Thoracic aorta (tissue), 2 donors: ENCODE results near the gene SLC44A3. TPM values are rescaled to one million over a fixed set of nuclear protein-coding genes. Genes with fewer than 3 reads are reported as not detected.

ENCODE experiments used
- ATAC-seq: fragments of 150-250 bp; one replicate; pipeline ENCODE4 v1.8.0; 2017; ENCODE audit warnings: low read depth; ENCODE audit not compliant: insufficient number of reproducible peaks, low FRiP score
- DNase-seq: peaks from one replicate; pipeline ENCODE4 v3.0.0-alpha.2; 2020; ENCODE audit warnings: low spot score
- H3K27ac ChIP-seq, 2 donors: fragments of 200-600 bp; sonication (generic); 1 replicate in 1 of 2; 2 replicates in 1 of 2; pipeline ENCODE4 v1.5.1; 2016; ENCODE audit warnings: mild to moderate bottlenecking in 2 of 2, moderate library complexity in 2 of 2
- H3K27me3 ChIP-seq: fragments of 200-600 bp; sonication (generic); replicated peaks from 2 replicates; pipeline ENCODE4 v1.6.0; 2016; ENCODE audit warnings: mild to moderate bottlenecking; ENCODE audit not compliant: insufficient read depth
- H3K36me3 ChIP-seq: fragments of 200-600 bp; sonication (generic); one replicate; pipeline ENCODE4 v1.5.1; 2016
- H3K4me1 ChIP-seq, 2 donors: fragments of 200-600 bp; sonication (generic); 1 replicate in 1 of 2; 2 replicates in 1 of 2; pipeline versions ENCODE4 v1.5.1 to v1.6.0; 2016; ENCODE audit warnings: low read depth in 2 of 2, mild to moderate bottlenecking in 1 of 2; ENCODE audit not compliant: control insufficient read depth in 1 of 2
- H3K4me3 ChIP-seq: fragments of 200-600 bp; sonication (generic); 2 replicates; pipeline ENCODE4 v1.5.1; 2016; ENCODE audit warnings: mild to moderate bottlenecking
- H3K9me3 ChIP-seq: fragments of 200-600 bp; sonication (generic); 2 replicates; pipeline ENCODE4 v1.5.1; 2016
- CTCF ChIP-seq: fragments of 200-600 bp; sonication (generic); IDR thresholded peaks from one replicate; pipeline ENCODE4 v1.5.1; 2019; ENCODE audit warnings: antibody characterized with exemption
- total RNA-seq, 2 donors: library from RNA; depleted of rRNA; stranded (reverse); fragments of >200 nt; gene quantifications; one replicate each; pipeline versions ENCODE4 v1.1.0 to v1.2.3, GENCODE V29; 2016

The SLC44A3 gene
- total RNA-seq, 2 donors from 2014 or later, result 2.5 to 3.7 TPM

- Histone ChIP-seq H3K27ac (no peak overlapping the region), H3K4me1 (peaks cover 16 to 24% of the 10 kb centered on the region in 2 donors), H3K36me3 (no peaks in the 10 kb centered on the region), H3K4me3 (no peak overlapping the region), H3K9me3 (no peaks in the 10 kb centered on the region), H3K27me3 (no peaks in the 10 kb centered on the region)
- DNase-seq, result no peak
- no peak for TF ChIP-seq CTCF
- no peak for ATAC-seq
Observed at GRCh38 chr1:94888201-94888600, 68.0 kb downstream of the SLC44A3 start.

DNA sequence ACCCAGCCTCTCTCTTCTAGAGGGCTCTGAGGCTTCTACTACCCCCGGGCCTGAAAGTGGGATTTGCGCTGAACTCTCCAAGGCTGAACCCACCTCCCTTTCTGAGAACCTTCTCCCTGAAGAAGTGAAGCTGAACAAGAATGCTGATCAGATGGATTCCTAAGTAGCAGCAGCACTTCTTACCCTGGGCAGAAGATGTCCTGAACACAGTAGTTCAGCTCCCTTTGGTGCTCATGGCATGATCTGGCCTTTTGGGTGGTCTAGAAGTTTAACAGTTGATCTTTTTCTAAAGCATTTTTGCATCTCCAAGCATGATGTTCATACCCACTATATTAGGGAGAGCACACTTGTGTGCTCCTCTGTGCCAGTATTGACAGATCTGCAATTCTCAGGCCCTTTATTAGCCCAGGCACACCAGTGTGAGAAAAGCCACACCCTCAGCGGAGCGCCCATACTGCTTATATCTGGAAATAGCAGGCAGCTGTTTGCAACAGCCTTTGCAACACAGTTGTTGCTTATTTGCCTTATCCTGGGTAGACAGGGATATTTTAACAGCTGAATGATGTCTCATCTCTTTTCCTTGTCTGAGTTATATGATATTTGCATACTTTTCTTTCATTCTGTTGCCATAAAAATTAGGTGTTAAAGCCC, 72.6 kb downstream of the SLC44A3 start:
- Histone ChIP-seq H3K9me3 (no peaks in the 10 kb centered on the region), H3K27ac (no peak overlapping the region), H3K27me3 (no peaks in the 10 kb centered on the region), H3K4me3 (no peak overlapping the region), H3K36me3 (peaks cover 14% of the 10 kb centered on the region), H3K4me1 (no peaks in the 10 kb centered on the region)
- no peak for DNase-seq
- no peak for TF ChIP-seq CTCF
- no peak for ATAC-seq

GRCh38 chr1:94894630-94895029, 74.5 kb downstream of the SLC44A3 start:
- Histone ChIP-seq H3K27me3 (no peaks in the 10 kb centered on the region), H3K4me3 (no peak overlapping the region), H3K36me3 (peaks cover 14% of the 10 kb centered on the region), H3K27ac (no peak overlapping the region), H3K9me3 (no peaks in the 10 kb centered on the region), H3K4me1 (peaks cover 17 to 18% of the 10 kb centered on the region in 2 donors)
- ATAC-seq (no peak), DNase-seq (no peak)
- TF ChIP-seq CTCF, result no peak

DNA sequence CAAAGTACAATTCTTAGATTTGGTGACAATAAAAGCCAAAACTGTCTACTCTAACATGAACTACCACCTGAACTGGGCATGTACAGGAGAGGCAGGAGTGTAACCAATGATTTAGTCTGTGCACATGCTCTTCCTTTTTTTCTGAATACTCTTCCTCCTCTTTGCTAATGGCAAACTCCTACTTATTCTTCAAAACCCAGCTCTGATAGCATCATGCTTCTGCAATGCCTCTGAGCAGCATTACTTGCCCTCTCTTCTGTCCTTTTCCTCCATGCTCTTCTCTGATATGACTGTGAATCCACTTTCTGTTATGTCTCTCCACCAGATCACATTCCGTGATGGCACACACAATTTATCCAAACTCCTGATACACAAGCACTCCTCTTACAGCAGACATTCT, 75.4 kb downstream of the SLC44A3 start:
- H3K4me3 ChIP-seq, result no peak overlapping the region
- DNase-seq, result no peak
- peaks cover 25 to 26% of the 10 kb centered on the region in 2 donors for H3K4me1 ChIP-seq
- TF ChIP-seq CTCF, result no peak
- no peaks in the 10 kb centered on the region for H3K27me3 ChIP-seq
- ATAC-seq, result no peak
- no peak overlapping the region for H3K27ac ChIP-seq
- peaks cover 14% of the 10 kb centered on the region for H3K36me3 ChIP-seq
- no peaks in the 10 kb centered on the region for H3K9me3 ChIP-seq

DNA sequence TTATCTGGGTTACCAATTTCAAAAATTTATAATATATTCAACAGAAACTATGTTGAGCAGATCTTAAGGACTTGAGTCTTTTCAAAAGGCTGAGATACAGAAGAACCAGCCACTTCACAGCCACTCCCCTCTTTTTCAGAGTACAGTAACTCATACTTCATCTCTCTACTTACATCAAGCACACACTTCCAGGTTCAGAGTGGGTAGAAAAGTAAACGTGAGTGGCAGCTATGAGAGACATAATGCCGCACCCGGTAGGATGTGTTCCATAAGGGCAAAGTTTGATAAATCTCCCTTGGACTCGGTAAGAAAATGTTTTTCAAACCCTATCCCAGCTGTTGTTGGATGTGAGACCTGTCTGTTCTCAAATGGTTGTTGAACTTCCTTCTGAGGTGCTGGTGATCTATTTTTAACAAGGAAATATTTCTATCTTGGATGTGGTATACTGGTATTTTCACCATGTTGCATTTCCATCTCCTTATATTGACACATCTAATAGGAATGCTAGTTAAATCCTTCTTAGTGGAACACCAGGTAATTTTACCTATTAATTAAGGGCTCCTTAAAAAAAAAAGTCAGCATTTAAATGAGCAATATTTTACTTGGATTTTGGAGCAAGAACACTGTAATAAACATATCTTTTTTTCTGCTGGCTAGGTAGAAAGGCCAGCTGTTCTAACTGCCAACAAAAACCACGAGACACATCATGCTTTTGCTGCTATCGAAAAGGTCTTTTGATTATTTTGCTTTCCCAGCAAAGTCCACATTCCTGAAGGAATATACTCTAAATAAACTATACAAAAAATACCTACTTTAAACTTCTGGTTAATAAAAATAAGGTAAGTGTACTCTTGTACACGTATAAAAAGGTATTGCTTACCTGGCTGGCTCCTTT, 78.6 kb downstream of the SLC44A3 start:
- Histone ChIP-seq H3K27ac (peak overlapping the region; percentile 51 to 56), H3K4me3 (no peak overlapping the region), H3K4me1 (peaks cover 30 to 49% of the 10 kb centered on the region in 2 donors), H3K27me3 (no peaks in the 10 kb centered on the region), H3K36me3 (peaks cover 14% of the 10 kb centered on the region), H3K9me3 (no peaks in the 10 kb centered on the region)
- no peak for TF ChIP-seq CTCF
- DNase-seq (no peak), ATAC-seq (no peak)
